NCI-H446 (cell line): Measurements from ENCODE around the gene SMYD3.

Source experiments
- DNase-seq, 2 experiments: peaks; one replicate each; lab custom pipeline; 2025; lab: John Stamatoyannopoulos, UW

Gene SMYD3

DNA sequence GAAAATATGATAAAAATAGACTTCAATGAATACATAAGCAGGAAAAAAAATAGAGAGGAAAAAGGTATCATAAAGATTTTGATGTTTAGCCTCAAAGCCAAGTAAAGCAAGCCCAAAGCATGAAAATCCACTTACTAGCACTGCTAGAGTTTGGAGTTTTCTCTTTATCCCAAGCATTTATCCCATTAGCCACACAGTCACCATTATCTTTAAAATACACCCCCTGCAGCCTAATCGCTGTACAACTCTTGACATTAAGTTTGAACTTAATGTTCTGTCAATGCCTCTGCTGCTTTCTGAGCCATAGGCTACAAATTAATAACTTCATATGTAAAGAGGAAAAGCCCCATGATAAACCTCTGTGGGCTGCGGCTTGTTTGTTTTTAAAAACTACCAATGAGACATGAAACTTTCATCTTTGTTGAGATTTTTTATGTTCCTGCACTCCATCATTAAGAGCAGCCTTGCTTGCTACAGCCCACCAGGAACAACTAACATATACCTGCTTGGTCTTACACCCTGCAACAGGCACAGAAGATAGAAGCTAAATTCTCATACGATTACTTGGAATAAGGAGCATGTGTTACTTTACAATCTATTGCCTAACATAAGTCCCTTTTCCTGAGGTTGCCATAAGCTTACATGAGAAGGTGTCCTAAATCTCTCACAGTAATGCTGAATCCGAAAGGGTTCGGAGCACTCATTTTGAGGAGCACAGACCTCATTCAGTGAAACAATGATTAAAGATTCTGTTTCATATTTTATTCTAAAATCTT lies 202.4 kb downstream of the SMYD3 start:
- no peak for DNase-seq

DNA sequence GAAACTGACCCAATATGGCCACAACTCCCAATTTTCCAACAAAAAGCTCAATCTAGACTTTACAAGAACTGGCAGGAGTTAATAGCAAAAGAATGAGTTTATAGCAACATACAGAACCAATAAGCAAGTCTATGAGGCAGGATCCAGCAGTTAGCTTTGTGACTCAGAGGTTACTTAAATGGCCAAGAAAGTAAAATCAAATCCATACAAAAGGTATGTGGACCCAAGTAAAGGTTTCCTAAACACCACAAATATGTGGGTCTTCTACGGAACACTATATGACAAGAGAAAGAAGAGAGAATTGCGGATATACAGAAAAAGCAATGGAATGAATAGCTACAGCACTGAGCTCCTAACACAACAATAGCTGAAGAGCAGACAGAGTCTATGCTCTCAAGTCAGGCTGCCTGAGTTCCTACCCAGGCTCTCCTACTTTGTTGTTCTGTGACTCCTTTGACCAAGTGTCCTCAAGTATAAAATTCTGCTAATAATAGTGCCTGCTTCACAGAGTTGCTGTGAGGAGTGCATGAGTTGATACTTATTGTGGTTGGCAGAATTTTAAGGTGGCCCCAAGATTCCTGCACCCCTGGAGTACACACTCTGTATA lies 204.3 kb downstream of the SMYD3 start:
- no peak for DNase-seq

DNA sequence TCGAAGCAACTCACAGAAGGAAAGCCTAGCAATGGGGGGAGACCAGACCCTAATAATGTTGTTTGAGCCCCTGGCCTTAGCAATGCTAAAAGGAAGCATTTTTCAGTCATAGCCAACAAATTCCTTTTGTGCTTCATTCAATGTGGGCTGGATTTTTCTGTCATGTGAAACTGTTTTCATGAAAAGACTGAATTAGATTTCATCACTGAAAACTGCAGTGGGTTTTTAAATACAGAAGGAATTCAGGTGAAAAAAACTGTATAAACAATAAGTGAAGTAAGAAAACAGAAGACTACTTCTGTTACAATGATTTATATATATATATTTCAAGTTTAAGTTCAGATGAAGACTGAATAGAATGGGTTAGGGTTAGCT lies 204.8 kb downstream of the SMYD3 start:
- no peak for DNase-seq

DNA sequence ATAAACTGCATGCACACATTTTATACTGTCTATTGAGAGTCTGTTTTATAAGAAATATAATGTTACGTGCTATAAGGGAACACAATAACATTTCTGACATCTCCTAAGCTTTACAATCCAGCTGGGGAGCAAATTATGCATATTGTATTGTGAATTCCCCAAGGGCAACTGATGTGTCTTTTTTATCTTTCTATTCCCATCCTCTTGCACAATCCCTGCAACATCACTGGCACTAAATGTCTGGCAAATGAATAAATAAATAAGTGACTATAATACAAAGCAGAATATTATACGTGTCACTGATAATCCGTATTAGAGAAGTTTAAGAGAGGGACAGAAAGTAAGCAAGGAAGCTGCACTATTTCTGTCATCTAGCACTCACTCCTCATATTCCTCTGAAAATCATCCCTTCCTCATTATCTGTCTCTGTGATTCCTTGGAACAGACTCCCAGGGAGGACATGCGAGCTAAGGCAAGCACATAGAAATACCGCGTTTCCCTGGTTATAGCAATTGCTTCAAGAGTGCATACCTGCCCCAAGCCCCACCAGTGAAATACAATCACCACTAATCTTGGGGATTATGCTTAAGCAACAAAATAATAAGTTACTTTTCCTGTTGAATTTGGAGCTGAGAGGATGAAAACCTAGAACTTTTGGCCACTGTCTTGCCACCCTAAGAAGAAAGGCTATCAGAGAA lies 205.4 kb downstream of the SMYD3 start:
- DNase-seq = no peak

DNA sequence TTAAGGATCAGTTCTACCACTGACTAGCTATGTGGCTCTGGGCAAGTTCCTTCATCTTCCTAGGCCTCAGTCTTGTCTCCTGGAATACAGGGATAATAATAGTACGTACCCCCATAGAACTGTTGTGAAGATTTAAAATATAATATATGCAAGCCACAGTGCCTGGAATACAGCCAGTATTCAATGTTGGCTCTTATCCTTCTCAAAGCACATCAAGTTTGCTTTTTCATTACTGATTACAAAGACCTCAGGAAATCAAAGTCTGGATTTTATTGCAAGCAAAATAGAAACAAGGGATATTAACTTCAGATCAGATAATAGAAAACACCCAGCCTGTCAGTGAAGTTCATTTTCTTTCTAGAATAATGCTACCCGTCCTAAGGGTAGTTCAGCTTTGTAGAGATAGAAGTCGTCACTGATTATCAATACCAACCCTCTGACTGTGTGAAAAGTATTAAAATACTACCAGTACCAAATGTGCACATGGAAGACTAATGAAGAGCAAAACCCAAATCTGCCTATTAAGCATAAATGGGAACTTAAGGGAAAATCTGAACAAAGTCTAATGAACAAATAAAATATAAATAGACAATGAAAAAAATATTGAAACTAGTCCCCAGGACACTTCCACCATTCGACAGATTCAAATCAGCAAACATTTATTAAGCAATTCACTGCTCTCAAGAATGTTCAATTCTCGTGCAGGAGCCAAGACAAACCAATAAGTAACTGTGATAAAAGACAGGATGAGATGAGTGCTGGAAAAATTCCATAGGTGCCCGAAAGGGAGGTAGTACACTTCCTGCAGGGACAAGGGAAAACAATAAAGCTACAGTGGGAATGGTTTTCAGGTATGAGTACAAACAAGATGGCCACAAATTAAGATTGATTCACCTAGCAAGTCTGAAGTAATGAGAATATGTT lies 206.2 kb downstream of the SMYD3 start:
- DNase-seq = no peak

DNA sequence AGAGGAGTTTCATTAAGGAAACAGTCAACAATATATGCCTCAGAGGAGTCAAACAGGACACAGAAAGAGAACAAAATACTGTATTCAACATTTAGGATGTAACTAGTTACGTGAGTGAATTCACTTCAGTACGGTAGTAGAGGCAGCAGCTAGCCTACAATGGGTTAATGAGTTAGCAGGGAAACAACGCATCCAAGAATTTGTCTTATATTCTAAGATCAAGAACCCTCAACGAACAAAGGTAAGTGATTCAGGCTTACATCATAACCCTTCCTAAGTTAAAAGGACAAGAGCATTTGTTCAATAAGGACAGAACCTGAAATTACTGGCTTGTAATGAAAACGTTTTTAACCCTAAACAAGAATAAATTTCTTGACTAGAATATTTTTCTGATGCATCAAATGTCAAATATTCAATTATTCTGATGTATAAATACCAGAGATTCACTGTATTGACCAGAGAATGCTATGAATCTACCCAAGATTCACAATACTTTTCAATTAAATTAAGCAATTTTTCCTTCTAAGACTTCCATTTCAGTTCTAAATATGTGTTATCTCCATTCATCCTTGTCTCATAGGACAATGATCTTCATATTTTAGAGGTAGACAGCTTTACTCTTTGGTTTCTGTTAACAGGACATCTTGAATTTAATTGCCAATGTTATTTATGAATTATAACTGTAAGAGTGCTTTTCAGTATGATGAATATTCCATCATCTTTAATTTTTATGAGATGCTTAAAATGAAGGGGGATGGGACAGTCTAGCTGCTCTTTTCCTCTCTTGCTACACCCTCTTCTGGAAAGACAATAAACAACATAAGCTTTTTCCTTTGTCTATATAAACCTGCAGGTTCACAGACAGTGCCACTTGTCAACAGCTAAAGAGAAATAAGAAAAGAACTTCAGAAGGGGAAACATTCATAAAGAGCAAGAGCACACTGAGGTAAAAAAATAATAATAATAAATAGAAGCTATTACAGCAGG lies 209.5 kb downstream of the SMYD3 start:
- DNase-seq = no peak

DNA sequence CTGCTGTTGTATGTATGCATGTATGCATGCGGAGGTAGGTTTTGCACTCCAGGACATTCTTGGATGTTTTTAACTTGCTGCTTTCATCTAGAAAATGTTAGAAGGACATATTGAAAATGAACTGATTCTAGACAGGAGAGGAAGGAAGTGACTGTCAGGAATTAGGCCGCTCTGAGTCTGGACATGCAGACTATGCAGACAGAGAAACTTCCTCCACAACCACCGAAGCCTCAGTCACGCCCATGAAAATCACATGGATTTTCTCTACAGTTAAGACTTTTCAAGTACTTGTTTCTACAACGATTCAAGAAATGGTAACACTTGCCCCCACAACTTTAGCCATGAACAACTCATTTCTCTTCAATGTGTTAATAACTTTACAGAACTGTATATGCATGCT lies 211.1 kb downstream of the SMYD3 start:
- DNase-seq = no peak

DNA sequence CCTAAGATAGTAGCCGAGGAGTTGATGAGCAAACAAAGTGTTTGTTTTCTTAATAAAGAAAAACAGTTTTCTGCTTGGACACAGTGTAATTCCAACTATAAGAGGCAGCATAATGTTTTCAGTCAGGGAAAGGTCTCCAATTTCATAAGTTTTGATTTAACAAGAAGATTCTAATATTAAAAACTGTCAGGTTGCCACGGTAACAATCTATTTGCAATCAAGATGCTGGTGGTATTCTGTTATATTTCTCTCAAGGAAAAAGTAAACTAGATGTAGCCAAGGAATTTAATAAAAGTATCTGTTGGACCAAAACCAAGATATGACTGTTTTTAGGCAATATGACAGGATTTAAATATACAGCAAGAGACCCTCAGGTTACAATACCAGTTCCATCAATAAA lies 211.7 kb downstream of the SMYD3 start:
- no peak for DNase-seq

DNA sequence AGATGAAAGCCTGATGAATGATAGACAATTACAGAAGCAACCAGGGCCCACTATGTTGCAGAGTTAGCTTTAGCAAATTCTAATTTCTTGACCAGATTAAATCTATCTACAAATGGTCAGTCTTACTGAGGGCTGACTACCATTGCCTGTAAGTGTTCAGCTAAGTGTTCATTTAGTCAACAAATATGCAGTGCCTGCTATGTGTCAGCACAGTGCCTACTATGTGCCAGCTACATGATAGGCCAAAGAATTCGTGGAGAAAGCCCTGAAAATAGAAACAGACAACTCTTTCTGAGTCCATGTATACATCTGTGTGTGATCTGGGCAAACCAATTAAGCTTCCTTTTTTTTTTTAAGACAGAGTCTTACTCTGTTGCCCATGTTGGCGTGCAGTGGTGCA lies 212.8 kb downstream of the SMYD3 start:
- no peak for DNase-seq

DNA sequence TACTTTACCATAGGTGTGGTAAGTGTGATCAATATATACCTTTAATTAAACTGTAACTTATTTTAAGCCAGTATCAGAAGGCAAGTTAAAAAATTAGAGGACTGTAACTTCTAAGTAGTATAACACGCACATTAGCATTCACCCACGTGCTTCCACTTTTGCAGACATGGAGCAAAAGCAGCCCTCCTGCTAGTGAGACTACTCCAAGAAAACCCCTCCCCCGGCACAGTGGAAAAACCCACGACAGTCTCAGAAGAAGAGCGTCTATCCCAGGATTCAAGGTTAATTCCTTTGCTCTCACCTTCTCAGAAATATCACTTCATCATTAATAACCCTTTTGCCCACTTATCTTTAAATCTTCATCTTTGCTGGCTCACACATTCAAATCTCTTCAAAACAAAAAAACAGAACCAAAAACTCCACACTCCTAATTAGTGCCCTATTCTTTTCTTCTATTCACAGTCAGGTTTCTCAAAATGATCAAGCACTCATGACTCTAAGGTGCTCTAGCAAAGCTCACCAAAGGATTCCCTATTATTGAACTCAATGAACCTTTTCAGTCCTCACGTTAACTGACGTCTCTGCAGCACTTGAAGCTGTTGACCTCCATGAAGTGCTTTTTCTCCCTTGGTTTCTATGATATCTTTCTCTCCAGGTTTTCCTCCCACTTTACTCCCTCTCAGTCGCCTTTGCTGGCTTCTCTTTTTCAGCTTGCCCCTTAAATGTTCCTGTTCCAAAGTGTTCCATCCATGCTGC lies 213.5 kb downstream of the SMYD3 start:
- DNase-seq = no peak

DNA sequence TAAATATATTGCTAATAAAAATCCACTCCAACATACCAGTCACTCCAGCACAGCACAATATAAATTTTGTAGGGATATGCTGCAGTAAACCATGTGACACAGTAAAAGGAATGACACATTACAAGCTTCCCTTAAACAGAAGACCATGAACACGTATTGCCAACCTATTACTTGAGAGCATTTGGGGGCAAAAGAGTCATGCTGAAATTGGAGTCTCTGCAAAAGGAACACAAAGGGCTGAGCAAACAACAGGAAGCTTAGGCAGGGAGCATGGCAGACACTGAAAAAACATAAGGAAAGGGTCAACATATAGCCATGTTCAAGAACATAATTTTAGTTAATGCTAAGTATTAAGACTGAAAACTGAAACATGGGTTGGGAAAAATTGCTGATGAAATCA lies 214.5 kb downstream of the SMYD3 start:
- DNase-seq = no peak

DNA sequence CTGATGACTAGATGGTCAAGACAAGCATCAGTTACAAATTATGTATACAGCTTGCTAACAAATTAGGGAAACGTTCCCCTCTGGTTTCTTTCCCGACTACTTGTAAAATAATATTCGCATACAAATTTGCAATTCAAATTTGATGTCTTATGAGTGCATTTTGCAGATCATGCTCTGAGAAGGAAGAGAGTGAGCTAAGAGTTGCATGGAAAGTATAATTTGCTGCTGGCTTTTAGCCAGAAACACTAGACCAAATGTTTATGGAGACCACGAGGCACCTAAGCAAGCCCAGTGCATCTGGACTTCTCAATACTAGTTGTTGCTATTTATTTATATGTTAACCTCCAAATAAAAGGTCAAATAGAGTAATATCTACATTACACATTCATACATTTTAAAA lies 216.0 kb downstream of the SMYD3 start:
- DNase-seq = peak in 1 of 2 experiments; percentile 32

DNA sequence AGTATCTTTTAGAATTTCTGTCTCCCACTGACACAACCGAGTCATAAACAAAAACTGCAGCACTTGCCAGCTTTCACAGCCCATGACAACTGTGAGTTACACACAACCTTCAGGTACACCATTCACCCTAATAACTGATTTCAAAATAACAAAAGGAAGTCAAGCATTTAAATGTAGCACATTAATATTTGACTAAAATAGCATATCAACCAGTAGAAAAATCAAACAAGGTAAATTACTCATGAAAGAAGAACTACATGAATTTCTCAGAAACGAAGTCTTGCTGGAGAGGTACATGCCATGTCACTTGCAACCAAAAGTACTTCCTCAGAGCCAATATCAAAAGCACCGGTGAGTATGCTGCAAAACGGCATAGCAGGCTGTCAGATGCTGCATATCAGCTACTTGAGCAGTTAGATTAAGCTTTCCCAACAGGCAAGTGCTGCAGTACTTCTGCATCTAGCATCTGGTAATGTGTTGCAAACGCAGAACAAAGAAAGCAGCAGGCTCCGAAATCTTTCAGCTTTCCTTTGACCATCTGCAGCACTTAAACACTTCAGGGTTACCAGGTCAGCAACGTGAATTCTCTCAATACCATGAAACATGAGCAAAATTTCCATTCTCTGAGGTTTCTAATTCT lies 223.2 kb downstream of the SMYD3 start:
- no peak for DNase-seq

DNA sequence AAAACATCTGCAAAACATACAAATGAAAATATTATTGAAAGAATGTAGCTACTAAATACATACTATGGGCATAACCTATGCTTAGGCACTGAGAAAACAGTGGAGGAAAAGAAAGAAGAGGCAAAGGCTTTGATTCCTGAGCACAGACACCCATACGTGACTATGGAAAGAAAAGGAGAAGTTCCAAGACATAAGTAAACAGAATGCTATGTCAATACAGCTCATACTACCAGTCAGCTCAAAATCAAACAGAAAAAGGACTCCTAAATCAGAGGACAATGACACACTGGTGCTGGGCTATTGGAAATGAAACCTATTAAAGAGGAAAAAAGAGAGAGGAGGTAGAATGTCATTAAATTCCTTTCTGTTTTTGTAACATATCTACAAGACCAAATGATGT lies 225.4 kb downstream of the SMYD3 start:
- no peak for DNase-seq

DNA sequence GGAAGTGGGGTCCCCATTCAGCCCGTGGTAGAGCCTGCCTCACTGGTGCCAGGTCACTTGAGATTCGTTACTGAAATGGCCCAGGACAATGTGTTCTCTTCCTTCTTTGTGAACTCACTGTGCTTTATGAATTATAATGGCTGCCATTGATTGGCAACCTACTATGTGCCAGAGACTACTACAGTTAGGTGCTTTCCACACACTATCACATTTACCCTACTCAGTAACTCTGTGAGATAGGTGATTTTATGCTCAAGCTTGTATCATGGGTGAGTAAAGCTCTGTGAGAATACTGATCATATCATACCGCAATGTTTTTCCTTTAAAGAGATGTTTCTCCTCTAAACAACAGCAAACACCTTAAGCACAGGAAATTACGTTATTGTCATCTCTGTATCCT lies 225.9 kb downstream of the SMYD3 start:
- no peak for DNase-seq

DNA sequence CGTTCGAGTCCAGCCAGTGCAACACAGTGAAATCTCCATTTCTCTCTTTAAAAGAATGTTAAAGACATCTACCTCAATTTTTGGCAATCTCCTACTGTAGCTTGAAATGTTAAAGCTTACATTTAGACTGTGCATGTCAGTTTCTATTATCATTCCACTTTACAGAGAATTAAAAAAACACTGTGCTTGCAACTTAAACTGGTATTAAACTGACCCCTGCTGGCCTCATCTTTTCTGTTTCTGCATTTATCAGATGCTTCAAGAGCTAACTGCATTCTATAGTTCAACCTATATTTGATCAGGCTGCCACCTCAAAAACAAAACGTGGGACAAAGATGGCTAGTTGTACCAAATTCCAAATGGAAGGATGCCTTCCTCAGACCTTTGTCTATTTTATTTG lies 226.5 kb downstream of the SMYD3 start:
- peak; percentile 3 to 19 for DNase-seq

DNA sequence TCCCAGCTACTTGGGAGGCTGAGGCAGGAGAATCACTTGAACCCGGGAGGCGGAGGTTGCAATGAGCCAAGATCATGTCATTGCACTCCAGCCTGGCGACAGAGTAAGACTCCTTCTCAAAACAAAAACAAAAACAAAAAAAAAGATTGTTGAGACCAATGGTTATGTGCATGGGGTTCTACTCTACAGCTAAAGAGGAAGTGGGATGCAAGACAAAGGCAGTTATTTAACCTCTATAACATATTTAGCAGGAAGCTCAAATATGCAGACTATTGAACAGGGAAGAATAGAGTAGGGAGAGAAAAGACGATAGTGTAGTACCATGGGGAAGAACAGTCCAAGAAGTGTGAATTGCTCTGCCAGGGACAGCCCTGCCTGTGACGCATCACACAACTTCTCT lies 227.7 kb downstream of the SMYD3 start:
- DNase-seq = no peak

DNA sequence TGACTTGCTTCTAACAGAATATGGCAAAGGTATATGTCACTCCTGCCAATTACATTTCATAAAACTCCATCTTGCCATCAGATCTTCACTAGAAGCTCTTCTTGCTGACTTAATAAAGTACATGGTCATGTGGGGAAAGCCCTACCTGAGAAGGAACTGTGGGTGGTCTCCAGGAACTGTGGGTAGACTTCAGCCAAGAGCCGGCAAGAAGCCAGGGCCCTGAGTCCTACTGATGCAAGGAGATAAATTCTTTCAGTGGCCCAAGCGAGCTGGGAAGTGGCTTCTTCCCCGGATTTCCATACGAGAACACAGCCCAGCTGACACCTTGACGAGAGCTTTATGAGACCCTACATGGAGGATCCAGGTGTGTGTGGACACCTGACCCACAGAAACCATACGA lies 228.7 kb downstream of the SMYD3 start:
- DNase-seq = no peak

DNA sequence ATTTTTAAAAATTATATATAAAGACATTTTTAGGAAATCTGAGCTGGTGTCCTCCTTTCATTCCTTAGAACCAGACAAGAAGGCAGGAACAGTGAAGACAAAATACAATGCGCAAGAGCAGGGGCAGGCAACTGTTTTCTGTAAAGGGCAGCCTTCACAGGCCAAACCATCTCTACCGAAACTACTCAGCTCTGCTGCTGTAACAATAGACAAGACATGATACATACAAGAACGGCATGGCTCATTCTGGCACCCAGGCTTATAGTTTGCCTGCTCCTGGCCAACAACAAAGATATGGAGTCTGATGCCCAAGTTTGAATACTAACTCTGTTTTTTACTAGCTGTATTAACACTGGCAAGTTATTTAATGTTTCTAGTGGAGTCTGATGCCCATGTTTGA lies 232.0 kb downstream of the SMYD3 start:
- no peak for DNase-seq

DNA sequence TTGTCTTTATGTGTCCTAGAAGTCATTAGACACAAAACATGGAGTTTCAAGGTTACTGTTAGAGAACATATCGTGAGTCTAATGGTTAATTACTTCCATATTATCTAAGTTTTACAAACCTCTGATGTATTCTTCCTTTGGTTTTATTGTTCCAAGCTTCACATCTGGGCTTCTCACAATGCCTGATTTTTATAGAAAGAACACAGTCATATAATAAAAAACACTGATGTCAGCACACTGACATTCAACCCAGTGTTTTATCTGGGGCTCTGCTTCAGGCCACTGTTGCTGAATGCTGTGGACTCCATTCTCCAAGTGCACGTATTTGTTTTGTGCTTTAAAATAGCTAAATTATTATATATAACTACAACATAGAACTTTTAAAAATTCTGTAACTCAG lies 232.9 kb downstream of the SMYD3 start:
- DNase-seq = no peak
